Measurements from ENCODE around the gene LHFPL3. TPM values are rescaled to one million over a fixed set of nuclear protein-coding genes. Genes with fewer than 3 reads are reported as not detected.

Gene LHFPL3
- total RNA-seq, 2 experiments from 2014 or later = not detected

DNA sequence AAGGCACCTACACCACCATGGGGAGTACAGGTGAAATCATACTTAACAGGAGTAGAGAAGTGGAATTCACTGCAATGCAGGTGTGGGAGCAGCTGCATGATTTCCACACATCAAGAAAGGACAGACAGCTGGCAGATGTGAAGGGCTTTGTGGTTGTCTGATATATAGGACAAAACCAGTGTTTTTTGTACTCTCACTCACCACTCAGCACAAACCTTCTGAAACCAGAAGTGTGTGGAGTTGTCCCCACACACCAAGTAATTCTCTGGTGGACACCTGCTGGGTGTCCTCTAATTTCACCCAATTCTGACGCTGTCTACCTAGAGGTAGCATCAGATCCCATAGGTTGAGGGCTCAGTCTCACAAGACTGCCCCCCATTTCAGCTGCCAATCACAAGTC, 357.9 kb downstream of the LHFPL3 start:
- H4K20me1 ChIP-seq (ENCODE audit: insufficient read depth, low read length) = no peaks in the 10 kb centered on the region
- POLR2A ChIA-PET = interaction anchor here (0.6 kb wide), 1 partner anchor 24 kb away, joined by 3 read pairs; no protein-coding TSS in a partner anchor

DNA sequence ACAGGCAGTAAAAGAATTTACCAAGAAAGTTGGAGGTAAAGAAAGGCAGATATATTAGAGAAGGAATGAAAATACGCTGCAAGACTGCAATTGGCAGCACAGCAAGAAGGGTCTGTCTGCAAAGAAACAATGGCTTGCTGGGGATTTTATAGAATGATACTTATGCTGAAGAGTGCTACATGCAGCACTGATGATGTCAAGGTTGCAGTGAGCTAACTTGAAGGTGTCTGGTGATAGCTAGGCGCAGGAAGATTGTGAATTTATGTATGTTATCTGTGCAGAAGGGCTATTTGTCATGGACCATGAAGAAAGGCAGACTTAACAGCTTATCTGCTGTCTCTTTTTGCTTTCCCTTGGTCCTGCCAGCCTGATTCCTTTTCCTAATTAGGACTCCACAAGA, 366.3 kb downstream of the LHFPL3 start:
- intact Hi-C loops (cut with micrococcal nuclease; ENCODE audit: unreplicated experiment) = no loop called here
- no TSS peak for BruUV-seq (replicated peaks)

More for the DNA sequence above, 357.9 kb downstream of the LHFPL3 start:
- Histone ChIP-seq H3K4me3 (ENCODE audit: low read depth, low read length, poor library complexity, severe bottlenecking) (no peak overlapping the region), H3K4me2 (ENCODE audit: low read length) (no peak overlapping the region), H3K36me3 (ENCODE audit: insufficient read depth, low read length) (no peaks in the 10 kb centered on the region), H3K4me1 (ENCODE audit: insufficient read depth, low read length, poor library complexity, severe bottlenecking) (no peaks in the 10 kb centered on the region), H3K9me3 (ENCODE audit: low read length) (no peaks in the 10 kb centered on the region), H3K79me2 (ENCODE audit: insufficient read depth, low read depth, low read length) (no peaks in the 10 kb centered on the region), H2AFZ (ENCODE audit: low read length) (no peak overlapping the region), H3K27ac (ENCODE audit: low read depth, low read length, poor library complexity, severe bottlenecking) (no peak overlapping the region), H3K9me2 (ENCODE audit: insufficient read depth, low read length) (no peaks in the 10 kb centered on the region)
- no peak for DNase-seq (ENCODE audit: low spot score)
- CTCF ChIA-PET (ENCODE audit: unreplicated experiment) = no interaction called here
- BruUV-seq (replicated peaks) = no TSS peak
- intact Hi-C loops (cut with micrococcal nuclease; ENCODE audit: unreplicated experiment) = no loop called here
- TF ChIP-seq, protein P1, sequence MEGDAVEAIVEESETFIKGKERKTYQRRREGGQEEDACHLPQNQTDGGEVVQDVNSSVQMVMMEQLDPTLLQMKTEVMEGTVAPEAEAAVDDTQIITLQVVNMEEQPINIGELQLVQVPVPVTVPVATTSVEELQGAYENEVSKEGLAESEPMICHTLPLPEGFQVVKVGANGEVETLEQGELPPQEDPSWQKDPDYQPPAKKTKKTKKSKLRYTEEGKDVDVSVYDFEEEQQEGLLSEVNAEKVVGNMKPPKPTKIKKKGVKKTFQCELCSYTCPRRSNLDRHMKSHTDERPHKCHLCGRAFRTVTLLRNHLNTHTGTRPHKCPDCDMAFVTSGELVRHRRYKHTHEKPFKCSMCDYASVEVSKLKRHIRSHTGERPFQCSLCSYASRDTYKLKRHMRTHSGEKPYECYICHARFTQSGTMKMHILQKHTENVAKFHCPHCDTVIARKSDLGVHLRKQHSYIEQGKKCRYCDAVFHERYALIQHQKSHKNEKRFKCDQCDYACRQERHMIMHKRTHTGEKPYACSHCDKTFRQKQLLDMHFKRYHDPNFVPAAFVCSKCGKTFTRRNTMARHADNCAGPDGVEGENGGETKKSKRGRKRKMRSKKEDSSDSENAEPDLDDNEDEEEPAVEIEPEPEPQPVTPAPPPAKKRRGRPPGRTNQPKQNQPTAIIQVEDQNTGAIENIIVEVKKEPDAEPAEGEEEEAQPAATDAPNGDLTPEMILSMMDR (conservative IDR thresholded peaks at IDR 0.05; ENCODE audit: low read length) = no peak
- no peak for TF ChIP-seq EZH2phosphoT487 (IDR thresholded peaks at IDR 0.05; ENCODE audit: borderline replicate concordance, low read depth, low read length)

DNA sequence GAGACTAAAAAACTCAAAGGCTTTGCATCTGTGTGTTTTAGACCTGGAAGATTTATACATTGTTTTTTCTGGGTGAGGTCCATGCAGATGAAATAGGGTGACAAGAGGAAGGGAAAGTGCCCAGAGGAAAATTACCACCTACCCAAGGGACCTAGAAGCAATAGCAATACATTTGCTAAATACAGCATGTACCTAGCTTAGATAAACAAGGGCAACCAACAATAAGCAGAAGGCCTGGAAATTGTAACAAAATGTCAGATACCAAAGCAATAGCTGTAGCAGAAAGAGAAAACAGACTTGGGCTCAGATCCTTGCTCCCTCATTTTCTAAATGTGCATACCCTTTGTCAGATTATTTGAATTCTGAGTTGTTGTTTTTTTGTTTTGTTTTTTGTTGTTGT, 367.2 kb downstream of the LHFPL3 start:
- DNase-seq (ENCODE audit: low spot score) = no peak

More for the DNA sequence above, 366.3 kb downstream of the LHFPL3 start:
- Histone ChIP-seq H3K9me2 (ENCODE audit: insufficient read depth, low read length) (no peaks in the 10 kb centered on the region), H3K9me3 (ENCODE audit: low read length) (no peaks in the 10 kb centered on the region), H3K36me3 (ENCODE audit: insufficient read depth, low read length) (no peaks in the 10 kb centered on the region), H3K79me2 (ENCODE audit: insufficient read depth, low read depth, low read length) (no peaks in the 10 kb centered on the region), H3K4me1 (ENCODE audit: insufficient read depth, low read length, poor library complexity, severe bottlenecking) (no peaks in the 10 kb centered on the region), H3K27ac (ENCODE audit: low read depth, low read length, poor library complexity, severe bottlenecking) (no peak overlapping the region), H4K20me1 (ENCODE audit: insufficient read depth, low read length) (no peaks in the 10 kb centered on the region), H2AFZ (ENCODE audit: low read length) (no peak overlapping the region), H3K4me3 (ENCODE audit: low read depth, low read length, poor library complexity, severe bottlenecking) (no peak overlapping the region), H3K4me2 (ENCODE audit: low read length) (no peak overlapping the region)
- TF ChIP-seq, protein P1 (conservative IDR thresholded peaks at IDR 0.05; ENCODE audit: low read length) = no peak
- TF ChIP-seq EZH2phosphoT487 (IDR thresholded peaks at IDR 0.05; ENCODE audit: borderline replicate concordance, low read depth, low read length) = no peak
- ChIA-PET POLR2A (interaction anchor here (0.8 kb wide), 1 partner anchor 12 kb away, joined by 3 read pairs; no protein-coding TSS in a partner anchor), CTCF (ENCODE audit: unreplicated experiment) (no interaction called here)
- DNase-seq (ENCODE audit: low spot score) = no peak

More for the DNA sequence above, 367.2 kb downstream of the LHFPL3 start:
- no TSS peak for BruUV-seq (replicated peaks)
- Histone ChIP-seq H3K9me2 (ENCODE audit: insufficient read depth, low read length) (no peaks in the 10 kb centered on the region), H3K4me2 (ENCODE audit: low read length) (no peak overlapping the region), H3K27ac (ENCODE audit: low read depth, low read length, poor library complexity, severe bottlenecking) (no peak overlapping the region), H3K4me3 (ENCODE audit: low read depth, low read length, poor library complexity, severe bottlenecking) (no peak overlapping the region), H3K4me1 (ENCODE audit: insufficient read depth, low read length, poor library complexity, severe bottlenecking) (no peaks in the 10 kb centered on the region), H2AFZ (ENCODE audit: low read length) (no peak overlapping the region), H3K9me3 (ENCODE audit: low read length) (no peaks in the 10 kb centered on the region), H4K20me1 (ENCODE audit: insufficient read depth, low read length) (no peaks in the 10 kb centered on the region), H3K36me3 (ENCODE audit: insufficient read depth, low read length) (no peaks in the 10 kb centered on the region), H3K79me2 (ENCODE audit: insufficient read depth, low read depth, low read length) (no peaks in the 10 kb centered on the region)
- ChIA-PET CTCF (ENCODE audit: unreplicated experiment) (no interaction called here), POLR2A (interaction anchor here (0.6 kb wide), 1 partner anchor 8 kb away, joined by 3 read pairs; no protein-coding TSS in a partner anchor)
- intact Hi-C loops (cut with micrococcal nuclease; ENCODE audit: unreplicated experiment) = no loop called here
- TF ChIP-seq, protein P1 (conservative IDR thresholded peaks at IDR 0.05; ENCODE audit: low read length) = no peak
- no peak for TF ChIP-seq EZH2phosphoT487 (IDR thresholded peaks at IDR 0.05; ENCODE audit: borderline replicate concordance, low read depth, low read length)

Measured in OCI-LY7 (cell line).